T-helper 17 cell (primary cell): ENCODE results near the gene MACROD2. TPM values are rescaled to one million over a fixed set of nuclear protein-coding genes. Genes with fewer than 3 reads are reported as not detected.
"Not testable (repeated sequence)": the region's sequence is repeated elsewhere in the genome, so short reads cannot be mapped to it uniquely, and the experiment has no call there.

Experiments
- ATAC-seq: fragments of 150-1000 bp; cut with Tn5 transposase; 2 replicates; pipeline ENCODE4 v1.10.0; 2021; ENCODE audit warnings: mild to moderate bottlenecking, moderate library complexity
- DNase-seq, 3 donors: peaks; one replicate each; pipeline versions ENCODE4 v3.0.0 to v3.0.0-alpha.2; 2020 to 2021
- H3K9me3 ChIP-seq: one replicate; pipeline ENCODE4 v1.7.0; 2013; ENCODE audit warnings: low read length, mild to moderate bottlenecking; ENCODE audit not compliant: control insufficient read depth, poor library complexity, severe bottlenecking
- H3K27ac Mint-ChIP-seq: one replicate; pipeline ENCODE4 v1.8.0; 2022; ENCODE audit warnings: mild to moderate bottlenecking, moderate library complexity, mixed read lengths
- H3K27me3 Mint-ChIP-seq: one replicate; pipeline ENCODE4 v1.8.0; 2022; ENCODE audit warnings: mixed read lengths
- H3K36me3 Mint-ChIP-seq: one replicate; pipeline ENCODE4 v1.8.0; 2022; ENCODE audit warnings: low read depth, mixed read lengths
- H3K4me1 Mint-ChIP-seq: one replicate; pipeline ENCODE4 v1.8.0; 2022; ENCODE audit warnings: mild to moderate bottlenecking, mixed read lengths
- H3K4me3 Mint-ChIP-seq: one replicate; pipeline ENCODE4 v1.8.0; 2022; ENCODE audit warnings: mild to moderate bottlenecking, moderate library complexity, mixed read lengths
- total RNA-seq, 4 donors: library from RNA in 2 of 4; stranded (reverse) in 2 of 4; gene quantifications; one replicate each; pipeline ENCODE4 v1.2.3 and lab custom pipeline; 2022 to 2026

Gene MACROD2
- total RNA-seq, 2 donors from 2014 or later, result 0.85 TPM; not detected in 1

DNA sequence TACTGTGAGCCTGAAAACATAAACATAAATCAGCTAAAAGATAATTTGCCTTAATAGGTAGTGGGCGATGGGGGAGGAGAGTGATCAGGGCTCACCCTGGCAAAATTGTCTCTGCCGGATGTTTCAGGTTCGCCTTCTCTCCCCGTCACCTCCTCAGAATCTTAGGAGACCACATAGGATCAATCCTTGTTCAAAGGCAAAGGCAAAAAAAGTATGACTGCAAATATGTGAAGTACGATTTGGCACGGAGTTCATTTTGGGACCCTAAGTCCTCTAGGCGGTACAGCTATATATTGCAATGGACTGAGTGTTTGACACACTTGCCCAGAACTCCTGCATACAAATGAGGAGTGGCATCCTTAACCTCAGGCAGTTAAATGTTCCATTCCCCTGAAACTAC, 991.3 kb downstream of the MACROD2 start:
- Mint-ChIP-seq H3K4me3 (no peak overlapping the region), H3K27me3 (no peaks in the 10 kb centered on the region)
- ATAC-seq, result no peak

DNA sequence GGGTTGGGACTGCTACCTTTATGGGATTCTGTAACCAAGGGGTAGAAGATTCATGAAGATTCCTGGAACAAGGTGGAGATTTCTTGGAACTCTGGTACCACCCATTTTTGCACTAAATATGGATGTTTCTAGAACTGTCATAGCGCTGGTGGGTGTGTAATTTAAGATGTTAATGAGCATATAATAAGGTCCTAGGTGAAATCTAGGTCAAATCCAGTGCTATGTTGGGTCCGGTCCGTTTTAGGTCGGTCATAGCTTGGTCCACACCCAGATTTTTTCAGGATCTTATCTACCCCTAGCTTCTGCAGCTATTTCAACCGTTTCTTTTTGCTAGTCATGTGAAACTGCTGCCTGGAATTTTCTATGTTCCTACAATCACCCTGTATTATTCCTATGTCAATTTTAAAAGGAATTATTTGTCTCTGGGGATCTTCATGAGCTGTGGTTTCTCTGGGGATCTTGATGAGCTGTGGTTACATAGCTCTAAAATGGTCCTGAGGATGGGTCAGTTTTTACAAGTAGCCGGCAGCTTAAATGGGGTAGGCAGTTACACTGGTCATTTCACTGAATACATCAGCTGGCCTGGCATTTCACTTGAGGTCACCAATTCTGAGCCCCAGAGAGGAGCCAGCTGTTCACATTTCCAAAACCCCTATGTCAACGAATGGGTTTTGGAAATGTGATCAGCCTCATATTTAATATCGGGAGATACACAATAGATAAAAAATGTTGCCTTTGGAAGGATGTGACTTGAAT, 994.4 kb downstream of the MACROD2 start:
- H3K36me3 Mint-ChIP-seq, result no peaks in the 10 kb centered on the region

More for the DNA sequence above, 991.3 kb downstream of the MACROD2 start:
- no peak for DNase-seq
- Mint-ChIP-seq H3K27ac (no peak overlapping the region), H3K4me1 (no peaks in the 10 kb centered on the region), H3K36me3 (no peaks in the 10 kb centered on the region)
- no peaks in the 10 kb centered on the region for H3K9me3 ChIP-seq

DNA sequence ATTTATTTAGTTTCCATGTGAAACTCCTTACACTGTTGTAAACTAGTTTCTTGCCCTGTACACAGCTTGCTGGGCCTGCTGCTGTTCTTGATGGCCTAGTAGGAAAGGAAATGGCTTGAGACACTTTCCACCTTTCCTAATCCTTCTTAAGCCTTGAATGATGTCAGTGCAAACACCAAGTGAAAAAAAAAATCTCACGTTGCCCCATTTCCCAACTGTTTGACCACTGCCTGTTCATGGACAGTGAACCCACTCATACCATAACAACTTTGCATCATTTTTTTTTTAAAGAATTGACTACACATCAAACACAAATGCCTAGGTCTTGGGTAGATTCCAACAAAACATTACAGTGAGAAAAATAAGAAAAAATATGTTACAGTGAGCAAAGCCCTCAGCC, 995.7 kb downstream of the MACROD2 start:
- no peak for ATAC-seq
- H3K27me3 Mint-ChIP-seq, result no peaks in the 10 kb centered on the region
- DNase-seq, result no peak
- H3K9me3 ChIP-seq, result no peaks in the 10 kb centered on the region
- no peaks in the 10 kb centered on the region for H3K4me1 Mint-ChIP-seq
- no peak overlapping the region for H3K27ac Mint-ChIP-seq
- H3K36me3 Mint-ChIP-seq, result no peaks in the 10 kb centered on the region
- H3K4me3 Mint-ChIP-seq, result no peak overlapping the region

More for the DNA sequence above, 994.4 kb downstream of the MACROD2 start:
- DNase-seq, result no peak
- no peaks in the 10 kb centered on the region for H3K9me3 ChIP-seq
- Mint-ChIP-seq H3K27ac (no peak overlapping the region), H3K27me3 (no peaks in the 10 kb centered on the region), H3K4me3 (no peak overlapping the region), H3K4me1 (no peaks in the 10 kb centered on the region)
- ATAC-seq, result no peak

DNA sequence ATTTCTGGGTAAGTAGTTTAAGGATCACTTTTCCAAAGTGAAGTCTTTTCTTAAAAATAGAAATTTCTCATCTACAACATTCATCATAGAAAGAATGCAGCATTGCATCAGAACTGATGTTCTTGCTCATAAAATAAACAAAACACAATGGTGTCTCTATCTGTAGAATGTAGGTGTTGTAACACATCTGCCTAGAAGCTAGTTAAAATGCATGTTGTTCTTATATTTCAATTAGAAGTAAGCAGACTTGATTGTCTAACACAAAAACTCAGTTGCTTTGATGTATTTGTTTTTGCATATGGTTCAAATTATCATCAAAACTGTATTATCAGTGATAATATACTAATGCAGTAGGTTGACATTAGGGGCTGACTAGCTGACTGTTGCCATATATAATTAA, 996.8 kb downstream of the MACROD2 start:
- H3K27ac Mint-ChIP-seq, result no peak overlapping the region
- peaks cover 3% of the 10 kb centered on the region for H3K9me3 ChIP-seq
- no peaks in the 10 kb centered on the region for H3K36me3 Mint-ChIP-seq
- no peak for ATAC-seq
- no peaks in the 10 kb centered on the region for H3K27me3 Mint-ChIP-seq
- no peaks in the 10 kb centered on the region for H3K4me1 Mint-ChIP-seq
- DNase-seq, result no peak
- H3K4me3 Mint-ChIP-seq, result no peak overlapping the region

DNA sequence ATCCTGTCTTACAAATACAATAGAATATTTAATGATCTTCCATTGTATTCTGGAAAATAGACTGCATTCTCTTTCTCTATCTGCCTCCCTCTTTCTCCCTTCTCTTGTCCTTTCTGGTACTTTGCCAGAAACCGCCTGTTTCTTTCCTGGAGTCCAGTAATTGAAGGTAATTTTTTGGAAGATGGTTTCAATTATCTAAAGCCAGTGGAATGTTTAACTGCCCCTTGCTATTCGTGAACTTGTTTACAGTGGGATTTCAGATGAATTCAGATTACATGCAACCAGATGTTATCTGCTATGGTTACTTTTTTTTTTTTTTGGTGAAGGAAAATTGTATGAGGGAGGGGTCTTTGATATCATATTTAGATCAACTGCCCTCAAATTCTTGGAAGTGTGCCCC, 997.6 kb downstream of the MACROD2 start:
- H3K9me3 ChIP-seq, result peaks cover 3% of the 10 kb centered on the region
- H3K27ac Mint-ChIP-seq, result no peak overlapping the region
- no peaks in the 10 kb centered on the region for H3K36me3 Mint-ChIP-seq
- H3K4me1 Mint-ChIP-seq, result no peaks in the 10 kb centered on the region
- H3K27me3 Mint-ChIP-seq, result no peaks in the 10 kb centered on the region
- H3K4me3 Mint-ChIP-seq, result no peak overlapping the region
- ATAC-seq, result no peak
- no peak for DNase-seq

DNA sequence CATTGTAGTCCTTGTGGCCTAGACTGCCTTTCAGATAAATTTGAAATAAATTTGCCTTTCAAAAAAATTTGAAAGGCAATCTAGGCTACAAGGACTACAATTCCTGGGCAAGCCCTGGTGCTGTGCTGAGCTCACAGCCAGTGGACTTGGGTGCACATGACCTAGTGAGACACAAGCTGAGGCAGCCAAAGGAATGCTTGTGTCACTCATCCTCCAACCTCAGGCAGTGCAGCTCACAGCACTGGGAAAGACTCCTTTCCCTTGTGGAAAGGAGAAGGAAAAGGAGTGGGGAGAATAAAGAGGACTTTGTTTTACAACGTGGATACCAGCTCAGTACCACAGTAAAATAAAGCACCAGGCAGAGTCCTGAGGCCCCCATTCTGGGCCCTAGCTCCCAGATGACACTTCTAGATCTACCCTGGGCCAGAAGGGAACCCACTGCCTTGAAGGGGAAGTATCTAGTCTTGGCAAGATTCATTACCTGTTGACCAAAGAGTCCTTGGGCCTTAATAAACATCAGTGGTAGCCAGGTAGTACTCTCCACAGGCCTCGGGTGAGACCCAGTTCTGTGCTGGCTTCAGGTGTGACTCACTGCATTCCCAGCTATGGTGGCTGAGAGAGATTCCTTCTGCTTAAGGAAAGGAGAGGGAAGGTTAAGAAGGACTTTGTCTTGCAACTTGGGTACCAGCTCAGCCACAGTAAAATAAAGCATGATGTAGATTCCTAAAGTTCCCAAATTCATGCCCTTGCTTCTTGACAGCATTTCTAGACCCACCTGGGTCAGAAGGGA, 1001.8 kb downstream of the MACROD2 start:
- Mint-ChIP-seq H3K4me3 (no peak overlapping the region), H3K36me3 (no peaks in the 10 kb centered on the region), H3K27ac (no peak overlapping the region), H3K27me3 (no peaks in the 10 kb centered on the region), H3K4me1 (no peaks in the 10 kb centered on the region)
- ATAC-seq (no peak), DNase-seq (no peak)
- H3K9me3 ChIP-seq, result peaks cover 3% of the 10 kb centered on the region

DNA sequence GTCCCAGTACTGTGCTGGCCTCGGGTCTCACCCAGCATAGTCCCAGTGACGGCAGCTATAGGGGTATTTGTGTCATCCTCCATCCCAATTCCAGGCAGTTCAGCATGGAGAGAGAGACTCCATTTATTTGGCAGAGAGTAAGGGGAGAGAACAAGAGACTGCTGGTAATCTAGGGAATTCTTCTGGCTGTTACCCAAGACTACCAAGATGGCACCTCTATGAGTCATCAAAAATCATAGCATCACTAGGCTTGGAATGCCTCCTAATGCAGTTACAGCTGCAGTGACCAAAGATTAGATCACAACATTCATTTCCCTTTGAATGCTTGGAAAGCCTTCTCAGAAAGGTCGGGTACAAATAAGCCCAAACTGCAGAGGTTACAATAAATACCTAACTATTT, 1002.5 kb downstream of the MACROD2 start:
- Mint-ChIP-seq H3K36me3 (no peaks in the 10 kb centered on the region), H3K4me3 (no peak overlapping the region)
- no peak for ATAC-seq

DNA sequence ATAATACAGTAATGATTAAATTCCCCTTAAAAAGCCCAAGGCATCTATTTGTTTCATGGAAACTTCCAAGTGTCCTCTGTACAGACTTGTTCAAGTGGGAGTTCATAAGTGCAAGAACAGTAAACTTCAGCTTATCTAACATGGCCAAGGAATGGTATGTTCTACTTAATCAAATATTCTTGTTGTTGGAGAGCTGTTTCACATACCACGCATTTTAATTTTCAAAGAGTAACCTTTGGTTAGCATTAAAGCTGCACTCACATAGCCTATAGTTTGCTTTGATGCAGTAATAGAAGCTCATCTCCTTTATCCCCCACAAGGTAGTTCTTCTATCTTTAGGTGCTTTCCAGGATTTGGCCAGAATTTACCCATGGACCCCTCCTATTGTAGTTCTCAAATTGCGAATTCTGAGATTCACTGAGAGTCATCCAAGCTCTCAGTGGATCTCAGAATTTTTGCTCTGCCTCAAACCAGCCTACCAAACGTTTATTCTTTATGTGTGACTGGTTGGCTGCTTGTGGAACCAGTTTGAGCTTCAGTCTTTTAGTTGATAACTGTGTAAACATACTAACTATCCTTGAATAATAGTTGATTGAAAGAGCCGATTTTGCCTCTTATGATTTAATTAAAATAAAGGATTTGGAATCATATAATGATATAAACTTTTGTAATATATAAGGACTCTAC, 1010.1 kb downstream of the MACROD2 start:
- Mint-ChIP-seq H3K27me3 (no peaks in the 10 kb centered on the region), H3K4me3 (no peak overlapping the region), H3K4me1 (no peaks in the 10 kb centered on the region), H3K27ac (no peak overlapping the region), H3K36me3 (no peaks in the 10 kb centered on the region)
- DNase-seq, result no peak
- ATAC-seq, result no peak
- H3K9me3 ChIP-seq, result peaks cover 2% of the 10 kb centered on the region

More for the DNA sequence above, 1002.5 kb downstream of the MACROD2 start:
- H3K9me3 ChIP-seq, result peaks cover 3% of the 10 kb centered on the region
- no peak overlapping the region for H3K27ac Mint-ChIP-seq
- no peak for DNase-seq
- H3K4me1 Mint-ChIP-seq, result no peaks in the 10 kb centered on the region
- no peaks in the 10 kb centered on the region for H3K27me3 Mint-ChIP-seq

DNA sequence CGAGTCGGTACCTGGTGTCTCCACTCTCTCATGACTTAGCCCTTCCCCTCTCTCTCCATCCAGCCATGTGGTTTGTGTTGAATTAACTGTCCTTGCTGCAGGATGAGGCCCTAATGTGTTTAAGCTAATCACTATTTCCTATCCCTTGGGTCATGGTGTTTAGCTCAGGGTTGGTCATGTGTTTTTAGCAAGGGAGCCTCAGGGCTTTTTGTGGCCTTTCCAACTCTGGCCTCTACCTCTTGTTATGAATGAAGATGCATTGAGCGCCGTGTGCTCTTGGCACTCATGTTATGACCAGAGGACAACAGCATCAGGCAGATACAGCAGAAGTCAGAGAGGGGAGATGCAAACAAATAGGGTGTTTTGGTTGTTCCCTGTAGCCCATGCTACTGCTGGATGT, 1016.3 kb downstream of the MACROD2 start:
- no peaks in the 10 kb centered on the region for H3K4me1 Mint-ChIP-seq
- no peak overlapping the region for H3K27ac Mint-ChIP-seq
- H3K4me3 Mint-ChIP-seq, result no peak overlapping the region
- no peaks in the 10 kb centered on the region for H3K36me3 Mint-ChIP-seq
- H3K9me3 ChIP-seq, result peaks cover 2% of the 10 kb centered on the region
- no peaks in the 10 kb centered on the region for H3K27me3 Mint-ChIP-seq
- ATAC-seq (no peak), DNase-seq (no peak)

DNA sequence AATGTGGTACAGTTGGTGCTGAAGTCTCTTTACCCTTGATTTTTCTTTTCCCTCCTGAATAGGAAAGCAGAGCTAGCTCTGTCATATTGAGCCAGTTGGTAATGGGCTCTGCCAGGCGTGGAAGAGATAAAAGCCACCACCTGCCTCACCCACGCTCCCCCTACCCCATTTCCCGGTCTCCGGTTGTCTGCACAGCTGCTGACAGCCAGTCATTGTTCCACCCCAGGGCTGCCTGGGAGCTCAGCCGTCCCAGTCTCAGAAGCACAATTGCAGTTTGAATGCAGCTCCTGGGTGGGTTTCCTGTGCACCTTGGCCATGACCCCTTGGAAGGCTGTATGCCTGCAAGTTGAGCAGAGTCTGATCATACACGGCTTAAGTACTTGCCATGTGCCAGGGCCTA, 1017.2 kb downstream of the MACROD2 start:
- ATAC-seq (no peak), DNase-seq (no peak)
- Mint-ChIP-seq H3K4me3 (no peak overlapping the region), H3K4me1 (no peaks in the 10 kb centered on the region), H3K27ac (no peak overlapping the region), H3K27me3 (no peaks in the 10 kb centered on the region), H3K36me3 (no peaks in the 10 kb centered on the region)
- peaks cover 2% of the 10 kb centered on the region for H3K9me3 ChIP-seq

DNA sequence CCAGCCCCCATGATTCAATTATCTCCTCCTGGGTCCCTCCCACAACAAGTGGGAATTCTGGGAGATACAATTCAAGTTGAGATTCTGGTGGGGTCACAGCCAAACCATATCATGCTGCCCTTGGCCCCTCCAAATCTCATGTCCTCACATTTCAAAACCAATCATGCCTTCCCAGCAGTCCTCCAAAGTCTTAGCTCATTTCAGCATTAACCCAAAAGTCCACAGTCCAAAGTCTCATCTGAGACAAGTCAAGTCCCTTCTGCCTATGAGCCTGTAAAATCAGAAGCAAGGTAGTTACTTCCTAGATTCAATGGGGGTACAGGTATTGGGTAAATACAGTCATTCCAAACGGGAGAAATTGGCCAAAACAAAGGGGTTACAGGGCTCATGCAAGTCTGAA, 1021.6 kb downstream of the MACROD2 start:
- H3K27me3 Mint-ChIP-seq, ATAC-seq, H3K4me3 Mint-ChIP-seq, H3K4me1 Mint-ChIP-seq, H3K36me3 Mint-ChIP-seq, H3K9me3 ChIP-seq, DNase-seq, H3K27ac Mint-ChIP-seq: not testable (repeated sequence)

DNA sequence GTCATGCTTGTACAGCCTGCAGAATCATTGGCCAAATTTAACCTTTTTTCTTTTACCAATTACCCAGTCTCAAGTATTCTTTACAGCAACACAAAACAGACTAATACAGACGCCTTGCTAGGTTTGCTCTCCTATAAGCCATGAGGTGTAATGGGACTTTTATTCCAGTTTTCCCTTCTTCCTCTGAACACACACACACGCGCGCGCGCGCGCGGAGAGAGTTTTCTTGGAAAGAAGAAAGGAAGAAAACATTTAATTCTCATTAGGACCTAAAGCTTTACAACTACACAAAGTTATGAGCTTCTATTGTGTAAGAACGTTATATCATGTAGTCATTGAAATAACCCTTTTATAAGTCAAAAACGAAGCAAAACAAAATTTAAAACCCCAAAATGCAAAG, 1023.6 kb downstream of the MACROD2 start:
- Mint-ChIP-seq H3K36me3 (no peaks in the 10 kb centered on the region), H3K4me3 (no peak overlapping the region), H3K4me1 (no peaks in the 10 kb centered on the region), H3K27me3 (no peaks in the 10 kb centered on the region), H3K27ac (no peak overlapping the region)
- DNase-seq (no peak), ATAC-seq (no peak)
- H3K9me3 ChIP-seq, result no peaks in the 10 kb centered on the region

DNA sequence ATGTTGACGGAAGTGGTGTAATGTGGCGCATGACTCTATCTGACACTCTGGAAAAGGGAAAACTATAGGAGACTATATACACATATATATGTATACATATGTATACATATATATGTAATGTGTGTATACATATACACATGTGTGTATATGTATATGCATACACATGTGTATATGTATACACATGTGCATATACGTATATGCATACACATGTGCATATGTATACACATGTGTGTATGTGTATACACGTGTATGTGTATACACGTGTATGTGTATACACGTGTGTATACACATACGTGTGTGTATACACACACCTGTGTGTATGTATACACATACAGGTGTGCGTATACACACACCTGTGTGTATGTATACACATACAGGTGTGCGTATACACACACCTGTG, 1025.5 kb downstream of the MACROD2 start:
- DNase-seq (no peak), ATAC-seq (no peak)
- Mint-ChIP-seq H3K27me3 (no peaks in the 10 kb centered on the region), H3K27ac (no peak overlapping the region), H3K4me3 (no peak overlapping the region), H3K36me3 (no peaks in the 10 kb centered on the region), H3K4me1 (no peaks in the 10 kb centered on the region)
- no peaks in the 10 kb centered on the region for H3K9me3 ChIP-seq
